Stimulated activated CD4-positive, alpha-beta T cell treated with anti-CD3 and anti-CD28 coated beads, Interleukin-1b, Interleukin-23, amount 100 ng/mL, for 1 hour (primary cell): Measurements from ENCODE around the gene NOD1.
"Not testable (repeated sequence)": the region's sequence is repeated elsewhere in the genome, so short reads cannot be mapped to it uniquely, and the experiment has no call there.

Experiments used
- DNase-seq, 2 donors: peaks; one replicate each; pipeline ENCODE4 v3.0.0-alpha.2; 2020; ENCODE audit warnings: low read depth in 2 of 2

NOD1 gene

DNA sequence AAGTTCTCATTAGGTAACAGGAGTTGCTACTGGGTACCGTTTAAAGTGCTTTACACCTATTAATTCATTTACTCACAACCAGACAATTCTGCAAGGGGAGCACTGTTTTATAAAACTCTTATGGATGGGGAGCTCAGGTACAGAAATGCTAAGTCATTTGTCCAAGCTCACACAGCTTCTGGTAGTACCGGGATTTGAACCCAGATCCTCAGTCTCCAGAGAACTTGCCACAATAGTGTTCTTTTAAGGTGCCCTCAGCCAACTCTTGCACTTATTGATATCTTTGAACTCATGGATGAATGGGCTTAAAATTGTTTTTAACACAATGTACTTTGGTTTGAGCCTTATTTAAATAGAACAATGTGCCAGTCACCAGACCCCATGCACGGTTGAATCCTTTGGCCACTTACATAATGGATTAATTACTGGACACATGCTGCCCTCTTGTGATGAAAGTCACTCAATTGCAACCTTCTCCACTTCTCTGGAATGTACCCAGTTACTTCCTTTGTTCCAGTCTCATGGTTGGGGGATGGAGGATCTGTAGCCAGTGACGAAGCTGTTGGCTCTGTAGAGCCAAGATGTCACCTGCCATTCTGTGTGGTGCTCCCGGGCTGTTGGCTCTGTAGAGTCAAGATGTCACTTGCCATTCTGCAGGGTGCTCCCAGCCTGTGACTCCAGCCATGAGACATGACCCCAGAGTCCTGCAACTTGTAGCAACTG, 65.6 kb downstream of the NOD1 start:
- no peak for DNase-seq

GRCh38 chr7:30411897-30412296, 66.7 kb downstream of the NOD1 start:
- no peak for DNase-seq

GRCh38 chr7:30411173-30411572, 67.4 kb downstream of the NOD1 start:
- no peak for DNase-seq

DNA sequence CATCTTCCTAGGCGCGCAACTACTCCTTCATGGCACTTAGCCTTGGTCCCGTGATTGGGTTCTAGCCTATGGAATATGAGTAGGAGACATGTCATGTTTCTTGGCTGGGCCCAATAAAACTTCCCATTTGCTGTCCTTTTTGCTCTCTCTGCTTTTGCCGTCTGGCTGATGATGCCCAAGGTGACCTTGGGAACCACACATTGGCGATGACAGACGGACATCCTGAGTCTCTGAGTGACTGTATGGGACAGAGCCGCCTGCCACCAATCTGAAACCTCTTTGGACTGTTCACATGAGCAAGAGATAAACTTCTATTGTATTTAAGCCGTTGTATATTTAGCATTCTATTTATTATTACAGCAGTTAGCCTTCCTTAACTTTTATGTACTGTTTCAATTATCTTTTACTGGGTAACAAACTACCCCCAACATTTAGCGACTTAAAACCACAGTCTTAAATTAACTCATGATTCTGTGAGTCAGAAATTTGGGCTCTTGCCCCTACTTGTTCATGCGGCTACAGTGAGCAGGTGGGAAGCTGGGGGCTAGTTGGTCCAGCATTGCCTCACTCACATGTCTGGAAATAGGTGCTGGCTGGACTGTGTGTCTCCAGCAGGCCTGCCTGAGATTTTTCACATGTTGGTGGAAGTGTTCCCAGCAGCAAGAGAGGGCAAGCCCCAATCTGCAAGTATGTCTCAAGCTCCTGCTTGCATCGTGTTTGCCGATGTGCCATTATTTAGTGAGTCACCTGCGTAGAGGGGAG, 71.7 kb downstream of the NOD1 start:
- DNase-seq = no peak

GRCh38 chr7:30405179-30405578, 73.4 kb downstream of the NOD1 start:
- DNase-seq = no peak

GRCh38 chr7:30403477-30403876, 75.1 kb downstream of the NOD1 start:
- no peak for DNase-seq

DNA sequence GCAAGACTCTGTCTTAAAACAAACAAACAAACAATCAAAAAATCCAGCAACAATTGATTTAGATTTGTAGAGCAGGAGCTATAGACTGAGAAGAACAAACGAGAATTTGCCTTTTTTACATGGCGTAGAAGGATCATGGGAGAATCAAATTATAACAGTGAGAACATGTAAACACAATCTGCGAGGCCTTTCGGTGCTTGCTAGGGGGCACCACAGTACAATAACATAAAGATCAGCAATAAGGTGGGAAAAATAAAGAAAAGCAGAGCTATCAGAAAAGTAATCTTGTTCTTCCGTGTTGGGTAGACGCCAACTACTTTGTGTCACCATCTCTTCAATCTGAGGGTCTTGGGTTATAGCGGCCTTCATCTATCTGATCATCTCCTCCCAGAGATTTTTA, 82.2 kb downstream of the NOD1 start:
- no peak for DNase-seq

DNA sequence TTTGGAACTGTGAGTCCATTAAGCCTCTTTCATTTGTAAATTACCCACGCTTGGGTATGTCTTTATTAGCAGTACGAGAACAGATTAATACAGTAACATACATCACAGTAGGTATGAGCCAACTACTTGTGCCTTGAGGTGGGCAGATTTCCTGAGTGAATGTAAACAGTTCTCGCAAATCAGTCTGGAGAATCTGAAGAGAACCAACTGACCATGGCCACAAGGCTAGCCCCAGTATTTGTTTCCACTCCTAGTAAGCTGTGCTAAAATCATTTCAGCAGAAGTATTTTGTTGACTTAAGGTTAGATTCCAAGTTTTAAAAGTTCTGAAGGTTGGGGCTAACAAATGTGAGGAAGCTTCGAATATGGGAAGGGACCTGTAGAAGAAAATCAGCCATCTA, 82.9 kb downstream of the NOD1 start:
- no peak for DNase-seq

DNA sequence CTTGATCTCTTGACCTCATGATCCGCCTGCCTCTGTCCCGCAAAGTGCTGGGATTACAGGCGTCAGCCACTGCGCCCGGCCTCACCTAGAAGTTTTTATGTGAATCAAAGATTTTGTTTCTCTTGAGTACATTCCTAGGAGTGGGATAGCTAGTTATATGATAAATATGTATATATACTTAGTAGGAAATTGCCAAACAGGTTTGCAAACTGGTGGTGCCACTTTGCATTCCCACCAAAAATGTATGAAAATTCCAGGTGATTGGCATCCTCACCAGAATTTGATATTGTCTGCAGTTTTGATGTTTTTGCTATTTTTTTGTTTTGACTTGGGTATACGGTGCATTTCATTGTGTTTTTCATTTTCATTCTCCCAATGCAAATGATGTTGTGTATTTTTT, 86.8 kb downstream of the NOD1 start:
- DNase-seq = no peak

- no peak for DNase-seq
Measured at GRCh38 chr7:30390736-30391636, 87.6 kb downstream of the NOD1 start.

GRCh38 chr7:30389791-30390190, 88.8 kb downstream of the NOD1 start:
- no peak for DNase-seq

GRCh38 chr7:30382607-30383006, 96.0 kb downstream of the NOD1 start:
- no peak for DNase-seq

DNA sequence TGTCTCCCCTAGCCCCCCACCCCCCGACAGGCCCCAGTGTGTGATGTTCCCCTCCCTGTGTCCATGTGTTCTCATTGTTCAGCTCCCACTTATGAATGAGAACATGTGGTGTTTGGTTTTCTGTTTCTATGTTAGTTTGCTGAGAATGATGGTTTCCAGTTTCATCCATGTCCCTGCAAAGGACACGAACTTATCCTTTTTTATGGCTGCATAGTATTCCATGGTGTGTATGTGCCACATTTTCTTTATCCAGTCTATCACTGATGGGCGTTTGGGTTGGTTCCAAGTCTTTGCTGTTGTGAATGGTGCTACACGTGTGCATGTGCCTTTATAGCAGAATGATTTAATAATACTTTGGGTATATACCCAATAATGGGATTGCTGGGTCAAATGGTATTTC, 97.8 kb downstream of the NOD1 start:
- DNase-seq = not testable (repeated sequence)

GRCh38 chr7:30380294-30380693, 98.3 kb downstream of the NOD1 start:
- DNase-seq = no peak

GRCh38 chr7:30379741-30380140, 98.8 kb downstream of the NOD1 start:
- DNase-seq = no peak

GRCh38 chr7:30379131-30379530, 99.5 kb downstream of the NOD1 start:
- no peak for DNase-seq

- no peak for DNase-seq
Measured at GRCh38 chr7:30378275-30378674, 100.3 kb downstream of the NOD1 start.
